Stimulated activated naive B cell treated with anti-CD40 and anti-IgM and Interleukin-4, amounts not matched to agents 10 μg/mL and 1 μg/mL and 100 μg/mL, for 72 hours (primary cell): ENCODE data around the gene ALOXE3.

Experiments
- ATAC-seq, 2 donors: fragments of 150-1000 bp; cut with Tn5 transposase; replicated peaks; 2 replicates each; pipeline ENCODE4 v1.10.0; 2021; ENCODE audit warnings: moderate library complexity in 1 of 2
- DNase-seq: peaks from one replicate; pipeline ENCODE4 v3.0.0; 2021
- H3K27ac Mint-ChIP-seq: one replicate; pipeline ENCODE4 v1.8.0; 2022; ENCODE audit warnings: mild to moderate bottlenecking, mixed read lengths
- H3K27me3 Mint-ChIP-seq, 2 donors: one replicate each; pipeline ENCODE4 v1.8.0; 2022; ENCODE audit warnings: mixed read lengths in 2 of 2
- H3K36me3 Mint-ChIP-seq, 2 donors: one replicate each; pipeline ENCODE4 v1.8.0; 2022; ENCODE audit warnings: mixed read lengths in 2 of 2, mild to moderate bottlenecking in 1 of 2
- H3K4me1 Mint-ChIP-seq, 2 donors: one replicate each; pipeline ENCODE4 v1.8.0; 2022; ENCODE audit warnings: mixed read lengths in 2 of 2, mild to moderate bottlenecking in 1 of 2
- H3K4me3 Mint-ChIP-seq, 2 donors: one replicate each; pipeline ENCODE4 v1.8.0; 2022; ENCODE audit warnings: mild to moderate bottlenecking in 2 of 2, mixed read lengths in 2 of 2, moderate library complexity in 1 of 2
- H3K9me3 Mint-ChIP-seq, 2 donors: one replicate each; pipeline ENCODE4 v1.8.0; 2022; ENCODE audit warnings: mixed read lengths in 2 of 2, mild to moderate bottlenecking in 1 of 2

The ALOXE3 gene

DNA sequence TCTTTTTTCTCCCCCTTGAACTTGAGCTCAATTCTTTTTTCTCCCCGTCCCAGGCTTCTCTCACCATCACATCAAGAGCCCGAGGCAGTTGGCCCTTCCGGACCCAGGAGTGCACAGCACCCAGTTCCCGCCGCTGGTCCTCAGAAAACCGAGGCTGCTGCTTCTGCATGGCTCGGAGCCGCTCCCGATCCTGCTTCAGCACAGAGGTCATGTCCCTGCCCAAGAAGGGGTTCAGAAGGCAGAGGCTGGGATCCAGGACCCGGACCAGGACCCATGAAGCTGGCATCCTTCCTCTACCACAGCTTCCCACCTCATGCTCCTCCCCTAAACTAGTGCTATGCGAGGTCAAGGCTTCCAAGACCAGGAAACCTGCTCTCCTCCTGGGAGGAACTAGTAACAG lies 23.4 kb upstream of the ALOXE3 start:
- H3K36me3 Mint-ChIP-seq, result peaks cover 42 to 60% of the 10 kb centered on the region in 2 donors
- peaks cover 1 to 10% of the 10 kb centered on the region in 2 donors for H3K4me1 Mint-ChIP-seq
- DNase-seq (no peak), ATAC-seq (no peak)
- H3K27me3 Mint-ChIP-seq, result no peaks in the 10 kb centered on the region
- no peak overlapping the region for H3K27ac Mint-ChIP-seq
- no peaks in the 10 kb centered on the region for H3K9me3 Mint-ChIP-seq
- no peak overlapping the region for H3K4me3 Mint-ChIP-seq

- Mint-ChIP-seq H3K4me3 (peak overlapping the region in 1 of 2 donors; percentile 34), H3K9me3 (no peaks in the 10 kb centered on the region), H3K36me3 (peaks cover 35 to 53% of the 10 kb centered on the region in 2 donors), H3K27me3 (no peaks in the 10 kb centered on the region), H3K27ac (no peak overlapping the region), H3K4me1 (peaks cover 0 to 9% of the 10 kb centered on the region in 2 donors)
- DNase-seq (no peak), ATAC-seq (no peak)
Measured at GRCh38 chr17:8141045-8141444, 22.7 kb upstream of the ALOXE3 start.

- H3K9me3 Mint-ChIP-seq, result no peaks in the 10 kb centered on the region
- no peak overlapping the region for H3K27ac Mint-ChIP-seq
- DNase-seq (no peak), ATAC-seq (no peak)
- no peaks in the 10 kb centered on the region for H3K27me3 Mint-ChIP-seq
- H3K4me1 Mint-ChIP-seq, result peaks cover 0 to 7% of the 10 kb centered on the region in 2 donors
- no peak overlapping the region for H3K4me3 Mint-ChIP-seq
- peaks cover 31 to 48% of the 10 kb centered on the region in 2 donors for H3K36me3 Mint-ChIP-seq
Measured at GRCh38 chr17:8140065-8141029, 22.0 kb upstream of the ALOXE3 start.

DNA sequence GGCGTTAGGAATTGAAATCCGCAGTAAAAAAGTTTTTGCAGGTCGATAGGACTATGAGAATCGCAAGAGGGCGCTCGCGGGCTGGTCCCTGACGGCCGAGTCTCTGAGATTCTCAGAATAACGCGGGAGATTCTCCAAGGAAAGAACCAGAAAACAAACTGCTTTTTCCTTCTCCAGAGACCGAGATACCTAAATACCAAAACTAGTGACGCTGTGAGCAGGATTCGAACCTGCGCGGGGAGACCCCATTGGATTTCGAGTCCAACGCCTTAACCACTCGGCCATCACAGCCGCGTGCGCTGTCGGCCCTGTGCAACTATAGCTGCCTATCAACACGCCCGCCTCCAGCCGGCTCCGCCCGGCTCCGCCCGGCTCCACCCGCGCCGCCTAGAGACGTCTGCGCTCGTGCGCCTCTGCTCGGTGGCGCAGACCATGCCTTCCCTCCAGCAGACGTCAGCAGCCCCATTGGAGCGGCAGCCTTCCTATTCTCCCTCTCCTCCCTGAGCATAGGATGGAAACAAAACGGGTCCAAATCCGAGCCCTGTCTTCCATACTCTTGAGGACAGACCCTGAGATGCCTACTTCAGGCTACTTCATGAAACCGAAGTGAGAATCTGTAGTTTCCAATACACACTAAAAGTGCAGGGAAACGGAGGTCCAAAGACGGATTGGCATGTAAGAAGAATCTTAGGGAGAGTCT lies 20.5 kb upstream of the ALOXE3 start:
- H3K36me3 Mint-ChIP-seq, result peaks cover 29 to 35% of the 10 kb centered on the region in 2 donors
- peak; percentile 96 for DNase-seq
- no peaks in the 10 kb centered on the region for H3K9me3 Mint-ChIP-seq
- no peaks in the 10 kb centered on the region for H3K27me3 Mint-ChIP-seq
- no peak overlapping the region for H3K27ac Mint-ChIP-seq
- no peak overlapping the region for H3K4me3 Mint-ChIP-seq
- ATAC-seq, result peak; percentile 94 to 97
- H3K4me1 Mint-ChIP-seq, result peaks cover 0 to 7% of the 10 kb centered on the region in 2 donors

GRCh38 chr17:8138374-8138671 lies 20.0 kb upstream of the ALOXE3 start:
- Mint-ChIP-seq H3K27me3 (no peaks in the 10 kb centered on the region), H3K4me3 (no peak overlapping the region), H3K9me3 (no peaks in the 10 kb centered on the region), H3K36me3 (peaks cover 24 to 30% of the 10 kb centered on the region in 2 donors), H3K4me1 (peaks cover 0 to 7% of the 10 kb centered on the region in 2 donors), H3K27ac (no peak overlapping the region)
- peak; percentile 60 to 63 for ATAC-seq
- DNase-seq, result no peak

GRCh38 chr17:8137645-8138373 lies 19.5 kb upstream of the ALOXE3 start:
- H3K9me3 Mint-ChIP-seq, result no peaks in the 10 kb centered on the region
- ATAC-seq (no peak), DNase-seq (no peak)
- H3K36me3 Mint-ChIP-seq, result peaks cover 19 to 26% of the 10 kb centered on the region in 2 donors
- H3K27ac Mint-ChIP-seq, result no peak overlapping the region
- peaks cover 0 to 7% of the 10 kb centered on the region in 2 donors for H3K4me1 Mint-ChIP-seq
- no peak overlapping the region for H3K4me3 Mint-ChIP-seq
- no peaks in the 10 kb centered on the region for H3K27me3 Mint-ChIP-seq

- ATAC-seq, result no peak
- no peaks in the 10 kb centered on the region for H3K36me3 Mint-ChIP-seq
- H3K27me3 Mint-ChIP-seq, result peaks cover 7 to 16% of the 10 kb centered on the region in 2 donors
- no peak overlapping the region for H3K27ac Mint-ChIP-seq
- H3K4me1 Mint-ChIP-seq, result peaks cover 0 to 2% of the 10 kb centered on the region in 2 donors
- DNase-seq, result no peak
- no peaks in the 10 kb centered on the region for H3K9me3 Mint-ChIP-seq
- no peak overlapping the region for H3K4me3 Mint-ChIP-seq
Measured at GRCh38 chr17:8133941-8134340, 15.6 kb upstream of the ALOXE3 start.

DNA sequence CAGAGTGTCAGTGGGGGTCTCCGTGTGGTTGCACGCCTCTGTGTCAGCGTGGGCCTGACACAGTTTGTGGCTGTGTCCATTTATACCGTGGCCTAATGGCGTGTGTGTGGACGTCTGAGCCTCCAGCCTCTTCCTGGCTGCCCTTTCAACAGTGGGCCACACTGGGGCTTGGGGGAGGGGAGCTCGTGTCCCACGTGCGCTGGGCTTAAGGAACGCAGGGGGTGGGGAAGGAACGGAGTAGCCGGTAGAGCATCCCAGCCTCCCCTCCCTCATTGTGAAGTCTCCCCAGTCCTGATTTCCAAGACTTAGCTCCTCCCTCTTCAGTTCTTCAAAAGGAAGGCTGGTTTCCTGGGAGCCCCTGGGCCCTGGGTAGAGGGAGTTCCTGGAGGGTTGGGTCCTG lies 15.1 kb upstream of the ALOXE3 start:
- H3K27me3 Mint-ChIP-seq, result peaks cover 7 to 17% of the 10 kb centered on the region in 2 donors
- ATAC-seq (no peak), DNase-seq (no peak)
- no peak overlapping the region for H3K4me3 Mint-ChIP-seq
- H3K27ac Mint-ChIP-seq, result no peak overlapping the region
- H3K9me3 Mint-ChIP-seq, result no peaks in the 10 kb centered on the region
- H3K4me1 Mint-ChIP-seq, result peaks cover 0 to 2% of the 10 kb centered on the region in 2 donors
- H3K36me3 Mint-ChIP-seq, result no peaks in the 10 kb centered on the region

DNA sequence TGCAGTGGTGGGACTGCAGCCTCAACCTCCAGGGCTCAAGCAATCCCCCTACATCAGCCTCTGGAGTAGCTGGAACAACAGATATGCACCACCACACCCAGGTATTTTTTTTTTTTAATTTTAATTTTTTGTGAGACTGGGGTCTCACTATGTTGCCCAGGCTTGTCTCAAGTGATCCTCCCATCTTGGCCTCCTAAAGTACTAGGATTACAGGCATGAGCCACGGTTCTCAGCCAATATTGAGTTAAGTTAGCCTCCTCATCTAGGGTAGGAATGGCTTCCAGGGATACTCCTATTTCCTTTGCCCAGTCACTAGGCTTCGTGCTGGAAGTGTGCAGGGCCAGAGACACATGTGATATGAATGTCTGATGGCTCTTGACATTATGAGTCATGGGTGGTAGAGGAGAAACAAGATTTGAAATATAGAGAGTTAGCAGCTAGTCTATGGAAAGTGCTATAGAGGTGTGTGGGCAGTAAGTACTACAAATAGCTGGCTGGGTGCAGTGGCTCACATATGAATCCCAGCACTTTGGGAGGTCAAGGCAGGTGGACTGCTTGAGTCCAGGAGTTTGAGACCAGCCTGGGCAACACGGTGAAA lies 13.6 kb upstream of the ALOXE3 start:
- H3K4me1 Mint-ChIP-seq, result peaks cover 6% of the 10 kb centered on the region in 2 donors
- H3K36me3 Mint-ChIP-seq, result peaks cover 0 to 1% of the 10 kb centered on the region in 2 donors
- ATAC-seq (peak; percentile 25 to 50), DNase-seq (no peak)
- no peak overlapping the region for H3K27ac Mint-ChIP-seq
- peaks cover 11 to 22% of the 10 kb centered on the region in 2 donors for H3K27me3 Mint-ChIP-seq
- no peak overlapping the region for H3K4me3 Mint-ChIP-seq
- no peaks in the 10 kb centered on the region for H3K9me3 Mint-ChIP-seq

- no peaks in the 10 kb centered on the region for H3K9me3 Mint-ChIP-seq
- DNase-seq (no peak), ATAC-seq (no peak)
- H3K27me3 Mint-ChIP-seq, result peaks cover 34 to 52% of the 10 kb centered on the region in 2 donors
- H3K4me1 Mint-ChIP-seq, result peaks cover 32 to 43% of the 10 kb centered on the region in 2 donors
- no peak overlapping the region for H3K4me3 Mint-ChIP-seq
- H3K27ac Mint-ChIP-seq, result no peak overlapping the region
- H3K36me3 Mint-ChIP-seq, result peaks cover 7% of the 10 kb centered on the region in 2 donors
Measured at GRCh38 chr17:8128125-8128784, 9.9 kb upstream of the ALOXE3 start.

- peaks cover 42 to 62% of the 10 kb centered on the region in 2 donors for H3K27me3 Mint-ChIP-seq
- peaks cover 40 to 53% of the 10 kb centered on the region in 2 donors for H3K4me1 Mint-ChIP-seq
- no peaks in the 10 kb centered on the region for H3K9me3 Mint-ChIP-seq
- peaks cover 7% of the 10 kb centered on the region in 2 donors for H3K36me3 Mint-ChIP-seq
- H3K27ac Mint-ChIP-seq, result peak overlapping the region; percentile 92
- ATAC-seq (peak; percentile 25 to 31), DNase-seq (peak; percentile 21)
- peak overlapping the region; percentile 87 to 94 for H3K4me3 Mint-ChIP-seq
Measured at GRCh38 chr17:8126491-8127066, 8.3 kb upstream of the ALOXE3 start.

- H3K4me1 Mint-ChIP-seq, result peaks cover 42 to 56% of the 10 kb centered on the region in 2 donors
- peak in 1 of 2 donors; percentile 3 for ATAC-seq
- peaks cover 7 to 9% of the 10 kb centered on the region in 2 donors for H3K36me3 Mint-ChIP-seq
- H3K4me3 Mint-ChIP-seq, result peak overlapping the region; percentile 87 to 89
- H3K9me3 Mint-ChIP-seq, result no peaks in the 10 kb centered on the region
- H3K27ac Mint-ChIP-seq, result peak overlapping the region; percentile 100
- H3K27me3 Mint-ChIP-seq, result peaks cover 44 to 65% of the 10 kb centered on the region in 2 donors
- DNase-seq, result peak; percentile 22
Measured at GRCh38 chr17:8125947-8126490, 7.7 kb upstream of the ALOXE3 start.
